Stimulated activated CD4-positive, alpha-beta T cell treated with anti-CD3 and anti-CD28 coated beads, TNF-alpha, amount 100 ng/mL, for 48 hours (primary cell): ENCODE data around the gene RETREG1.

ENCODE experiments used
- DNase-seq, 3 donors: peaks; one replicate each; pipeline ENCODE4 v3.0.0-alpha.2; 2020; ENCODE audit warnings: low read depth in 3 of 3

RETREG1 gene

DNA sequence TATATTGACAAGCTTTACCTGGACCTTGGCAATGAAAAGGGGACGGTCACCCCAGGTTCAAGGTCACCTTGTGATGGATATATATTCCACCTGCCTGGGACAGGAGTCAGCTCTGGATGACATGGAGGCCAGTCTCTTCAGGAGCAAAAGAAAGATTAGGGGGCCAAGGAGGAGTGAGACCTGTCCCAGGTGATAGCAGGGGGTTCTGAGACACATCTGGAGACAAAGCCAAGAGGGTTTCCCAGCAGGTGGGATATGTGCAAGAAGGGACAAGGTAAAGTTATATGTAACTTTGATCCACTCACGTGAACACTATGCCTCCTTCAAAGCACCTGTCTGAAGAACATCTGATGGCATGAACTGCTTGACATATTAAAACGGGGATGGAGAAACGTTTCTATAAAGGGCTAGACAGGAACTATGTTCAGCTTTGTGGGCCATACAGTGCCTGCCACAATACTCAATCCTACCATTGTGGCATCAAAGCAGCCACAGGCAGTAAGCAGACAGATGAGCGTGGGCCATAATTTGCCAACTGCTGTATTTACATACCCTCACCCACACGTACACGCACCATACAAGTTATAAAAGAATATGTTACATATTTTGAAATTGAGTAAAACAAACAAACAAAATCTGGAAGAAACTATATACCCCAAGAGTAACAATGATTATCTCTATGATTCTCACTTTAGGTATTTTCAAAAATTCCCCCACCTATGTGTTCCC, 88.3 kb downstream of the RETREG1 start:
- DNase-seq = no peak

GRCh38 chr5:16525651-16526050, 91.1 kb downstream of the RETREG1 start:
- DNase-seq = no peak

DNA sequence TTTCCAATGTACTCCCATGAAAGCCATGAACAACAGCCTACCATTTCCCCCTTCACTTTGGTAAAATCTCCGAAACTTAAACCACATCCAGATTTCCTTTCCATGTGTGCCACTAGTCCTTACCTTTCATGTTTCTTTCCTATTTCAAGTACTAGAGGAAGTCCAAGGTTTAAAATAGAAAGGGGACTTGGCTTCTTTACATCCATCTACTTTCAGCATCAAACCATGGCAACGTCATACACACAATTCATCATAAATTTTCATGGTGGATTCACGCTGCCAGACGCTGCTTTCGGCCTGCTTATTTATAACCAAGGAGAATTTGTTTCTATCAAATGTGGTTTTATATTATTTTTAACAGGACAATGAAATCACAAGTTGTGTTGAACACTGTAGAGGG, 92.5 kb downstream of the RETREG1 start:
- DNase-seq = no peak

GRCh38 chr5:16521521-16522483, 95.0 kb downstream of the RETREG1 start:
- no peak for DNase-seq

DNA sequence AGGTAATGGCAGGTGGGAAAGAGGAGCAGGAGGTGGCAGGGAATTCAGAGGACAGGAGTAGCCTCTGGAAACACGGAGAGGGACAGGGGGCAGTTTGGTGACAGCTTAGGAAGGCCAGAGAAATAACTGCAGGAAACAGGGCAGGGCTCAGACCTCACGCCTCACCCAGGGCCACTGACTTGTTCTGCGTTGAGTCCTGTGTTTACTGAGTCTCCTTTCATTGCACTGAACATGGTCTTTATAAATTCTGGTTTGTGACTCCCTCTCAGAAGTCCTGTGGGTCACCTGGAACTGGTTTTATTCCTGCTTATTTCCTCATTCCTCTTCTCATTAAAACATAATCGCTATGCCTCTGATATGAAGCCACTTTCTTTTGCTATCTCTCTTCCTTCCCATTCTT, 96.0 kb downstream of the RETREG1 start:
- DNase-seq = no peak

GRCh38 chr5:16519435-16519834, 97.4 kb downstream of the RETREG1 start:
- DNase-seq = no peak

GRCh38 chr5:16518606-16519005, 98.2 kb downstream of the RETREG1 start:
- DNase-seq = no peak

DNA sequence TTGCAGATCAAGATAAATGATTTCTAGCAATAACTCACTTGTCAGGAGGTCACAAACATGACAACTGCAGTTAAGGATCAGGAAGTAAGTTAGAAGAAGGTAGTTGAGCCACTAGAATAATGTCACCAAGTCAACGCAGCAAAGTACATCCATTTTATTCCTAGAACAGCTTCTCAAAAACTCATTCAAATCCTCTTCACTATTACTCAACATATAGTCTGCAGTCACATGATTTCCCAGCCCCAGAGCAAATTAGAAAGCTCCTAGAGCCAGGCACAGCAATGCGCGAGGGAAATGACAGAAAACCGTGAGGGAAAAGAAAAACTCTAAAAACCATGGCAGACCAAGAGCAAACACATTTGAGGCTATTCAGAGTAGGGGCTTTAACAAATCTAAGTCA, 101.3 kb downstream of the RETREG1 start:
- no peak for DNase-seq

DNA sequence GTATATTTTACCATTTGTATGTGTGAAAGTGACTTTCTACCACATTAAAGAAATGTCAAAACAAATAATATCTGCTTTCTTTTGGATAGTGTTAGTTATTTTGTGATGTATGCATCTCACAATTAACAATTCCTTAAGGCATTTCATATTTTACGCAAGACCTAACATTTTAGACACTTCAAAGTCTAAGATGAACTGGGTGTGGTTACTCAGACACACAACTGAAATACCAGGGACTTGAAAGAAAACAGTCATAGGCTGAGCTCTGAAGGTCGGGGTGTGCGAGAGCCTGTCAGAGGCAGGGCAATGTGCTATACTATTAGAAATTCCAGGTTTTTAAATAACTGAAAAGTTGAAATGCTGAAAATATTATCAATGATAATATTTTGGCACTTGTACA, 106.7 kb downstream of the RETREG1 start:
- DNase-seq = no peak

DNA sequence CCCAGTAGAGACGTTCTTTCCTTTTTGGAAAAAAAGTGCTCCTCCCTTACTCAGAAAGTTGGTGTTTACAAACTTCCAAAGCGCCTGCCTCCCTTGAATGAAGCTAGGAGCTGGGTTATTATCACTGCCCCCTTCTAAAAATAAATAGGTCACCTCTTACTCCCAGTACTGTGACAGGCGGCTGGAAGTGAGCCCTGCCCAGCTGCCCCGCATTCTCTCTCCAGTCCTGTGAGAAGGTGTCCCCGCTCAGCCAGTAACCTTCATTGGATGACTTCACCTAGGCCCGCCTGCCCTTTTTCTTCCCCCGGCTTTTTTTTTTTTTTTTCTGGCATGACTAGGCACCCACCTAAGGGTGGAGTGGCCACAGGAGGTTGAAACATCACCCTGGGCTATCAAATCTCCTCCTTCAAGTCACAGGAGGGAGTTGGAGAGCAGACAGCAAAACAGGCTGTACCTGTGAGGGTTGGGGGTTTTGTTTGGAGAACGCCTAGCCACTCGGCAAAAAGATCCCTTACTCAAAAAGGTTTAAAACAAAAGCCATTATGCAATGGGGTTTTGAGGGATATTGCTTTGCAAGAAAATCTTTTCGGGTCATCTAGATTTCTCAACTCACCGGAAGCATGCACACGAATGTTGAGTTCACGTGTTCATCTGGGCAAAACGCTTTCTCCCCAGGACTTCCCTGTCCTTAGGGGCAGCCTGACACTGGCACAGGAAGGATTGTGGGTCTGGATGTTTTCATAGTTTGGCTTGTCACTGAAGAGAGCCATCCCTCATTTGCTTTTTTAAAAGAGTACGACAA, 107.9 kb downstream of the RETREG1 start:
- no peak for DNase-seq

- DNase-seq = no peak
These were observed 109.1 kb downstream of the RETREG1 start for GRCh38 chr5:16507716-16508115.

GRCh38 chr5:16505904-16506303, 110.9 kb downstream of the RETREG1 start:
- no peak for DNase-seq

DNA sequence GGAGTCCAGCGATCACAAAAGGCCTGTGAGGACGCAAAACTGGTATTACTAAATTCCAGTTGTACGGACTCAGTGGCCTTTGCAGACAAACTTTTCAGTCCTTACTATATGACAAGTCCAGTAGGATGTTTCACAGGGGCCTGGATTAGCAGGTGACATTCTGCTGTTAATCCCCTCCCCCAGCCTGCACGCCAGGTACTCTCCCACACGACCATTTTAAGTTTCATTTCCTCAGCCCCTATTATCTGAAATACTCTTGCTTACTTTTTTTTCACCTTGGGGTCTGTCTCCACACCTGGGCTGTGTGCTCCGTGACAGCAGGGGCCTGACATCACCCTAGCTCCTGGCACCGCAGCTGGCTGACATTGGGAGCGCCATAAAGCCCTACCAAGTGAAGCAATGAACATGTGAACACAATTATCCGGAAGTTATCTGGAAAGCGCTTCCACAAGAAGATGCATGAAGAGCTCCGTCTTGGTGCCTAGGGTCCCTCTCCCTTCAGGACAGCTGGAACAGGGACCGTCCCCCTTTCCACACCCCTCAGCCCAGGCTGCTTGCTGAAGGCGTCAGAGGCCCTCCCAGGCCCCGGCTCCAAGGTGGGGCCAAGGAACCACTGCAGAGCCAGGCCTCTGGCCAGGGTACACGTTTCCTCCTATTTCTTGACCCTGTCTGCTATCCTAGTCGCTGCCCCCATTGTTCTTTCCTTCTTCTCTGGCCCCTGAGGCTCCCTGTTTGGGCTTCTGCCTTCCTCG, 111.5 kb downstream of the RETREG1 start:
- no peak for DNase-seq

DNA sequence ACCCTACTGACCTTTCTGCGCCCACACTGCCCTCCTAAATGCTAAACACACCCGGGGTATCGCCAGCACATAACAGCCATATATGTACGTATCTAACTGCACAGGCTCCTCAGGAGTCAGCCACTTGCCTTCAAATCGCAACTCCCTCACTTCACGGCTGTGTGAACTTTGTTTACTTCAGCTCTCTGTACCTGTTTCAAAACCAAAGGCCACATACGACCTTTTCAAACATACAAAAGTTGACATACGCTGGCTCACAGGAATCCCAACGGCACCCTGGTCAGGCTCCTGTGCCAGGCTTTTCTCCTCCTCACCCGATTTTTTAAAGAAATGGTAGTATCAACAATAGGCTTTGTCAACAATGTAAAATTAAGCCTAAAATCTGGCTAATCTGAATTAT, 112.2 kb downstream of the RETREG1 start:
- no peak for DNase-seq

- no peak for DNase-seq
These were observed 113.9 kb downstream of the RETREG1 start for GRCh38 chr5:16502866-16503265.

- DNase-seq = no peak
These were observed 116.8 kb downstream of the RETREG1 start for GRCh38 chr5:16500024-16500423.

GRCh38 chr5:16497546-16497945, 119.3 kb downstream of the RETREG1 start:
- DNase-seq = no peak

DNA sequence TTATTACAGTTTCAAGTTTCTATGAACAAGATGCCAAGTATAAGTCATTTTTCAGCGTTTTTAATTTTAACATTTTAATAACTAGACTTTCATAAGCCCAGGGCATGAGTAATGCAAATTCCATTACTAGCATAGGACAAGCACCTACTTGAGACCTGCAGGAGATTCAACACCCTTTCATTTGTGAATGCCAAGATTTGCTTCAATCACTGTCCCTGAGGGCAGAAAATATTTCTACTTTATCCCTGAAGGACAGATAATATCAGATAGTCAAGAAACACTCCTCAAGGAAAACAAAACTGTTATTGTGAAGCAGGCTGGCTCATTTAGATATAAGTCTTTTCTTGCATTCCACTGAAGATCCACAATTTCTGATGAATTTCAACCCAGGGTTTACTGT, 123.5 kb downstream of the RETREG1 start:
- DNase-seq = no peak

DNA sequence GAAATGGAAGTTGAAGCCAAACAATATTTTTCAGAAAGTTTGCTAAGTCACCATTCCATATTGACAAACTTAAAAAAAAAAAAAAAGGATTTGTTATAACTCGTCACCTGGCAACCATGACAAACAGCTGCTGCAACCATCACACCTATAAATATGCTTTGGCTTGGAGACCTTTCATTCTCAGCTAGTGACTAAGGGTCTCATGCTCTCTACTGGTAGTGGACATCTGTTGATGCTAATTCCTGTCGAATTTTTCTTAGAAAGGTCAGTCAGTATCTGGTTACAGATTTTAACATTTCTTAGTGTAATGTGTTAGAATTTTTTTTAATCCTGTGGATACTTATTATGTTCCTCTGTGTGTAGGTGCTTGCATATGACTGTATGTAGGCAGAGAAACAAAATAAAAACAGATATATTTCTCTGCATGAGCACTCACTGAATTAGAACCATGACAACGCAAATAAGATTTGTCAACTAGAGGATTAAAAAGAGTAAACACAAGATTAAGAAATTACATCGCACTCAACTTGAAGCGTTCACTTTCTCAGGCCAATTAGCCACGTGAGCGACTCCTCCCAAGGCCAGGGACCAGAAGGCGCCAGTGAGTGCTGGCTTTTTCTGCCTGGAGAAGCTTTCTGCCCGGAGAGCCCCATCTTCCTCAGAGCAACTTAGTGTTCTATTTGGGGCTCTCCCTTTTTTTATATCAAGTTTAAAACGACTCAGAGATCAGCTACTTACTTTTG, 124.2 kb downstream of the RETREG1 start:
- no peak for DNase-seq

DNA sequence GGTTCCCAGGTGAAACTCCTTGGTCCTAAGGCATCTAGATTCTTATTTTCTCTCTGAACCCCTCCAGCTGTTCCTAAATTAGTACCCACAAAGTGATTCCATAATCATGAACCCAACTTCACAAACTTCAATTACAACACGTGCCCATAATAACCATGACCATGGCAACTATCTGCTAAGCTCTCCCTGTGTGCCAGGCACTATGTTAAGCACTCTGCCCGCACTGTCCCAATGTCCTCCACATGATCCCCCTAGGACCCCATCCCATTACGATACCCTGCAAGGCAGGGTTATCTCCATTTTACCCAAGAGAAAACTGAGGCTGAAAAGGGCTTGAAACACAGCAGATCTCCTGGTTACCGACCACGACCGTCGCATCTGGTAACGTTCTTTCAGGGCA, 125.9 kb downstream of the RETREG1 start:
- DNase-seq = no peak

- DNase-seq = no peak
These were observed 127.4 kb downstream of the RETREG1 start for GRCh38 chr5:16489322-16489791.
